GM21786 (cell line): ENCODE results near the gene PACC1.
"Not testable (repeated sequence)": the region's sequence is repeated elsewhere in the genome, so short reads cannot be mapped to it uniquely, and the experiment has no call there.

Experiments
- ATAC-seq: cut with Tn5 transposase; IDR thresholded peaks from one replicate; pipeline ENCODE4 v1.9.1; 2021; ENCODE audit not compliant: unreplicated experiment

The PACC1 gene

DNA sequence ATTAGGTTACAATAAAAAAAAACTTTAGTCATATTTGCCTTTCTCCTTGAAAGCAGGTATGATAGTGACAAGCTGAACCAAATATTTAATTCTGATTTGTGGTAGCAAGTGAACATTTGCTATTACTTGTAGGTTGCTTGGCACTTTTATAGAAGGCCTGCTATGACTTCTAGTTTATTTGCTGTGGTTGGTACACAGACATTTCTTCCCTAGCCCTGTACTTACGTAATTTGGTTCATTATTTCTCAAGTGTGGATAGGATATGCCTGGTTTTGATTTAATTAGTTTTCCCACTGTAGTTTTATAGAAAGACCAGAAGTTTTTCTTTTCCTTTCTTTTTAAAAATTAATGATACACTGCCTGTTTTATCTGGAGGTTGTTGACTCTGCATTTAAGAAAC lies 73.6 kb downstream of the PACC1 start:
- no peak for ATAC-seq

DNA sequence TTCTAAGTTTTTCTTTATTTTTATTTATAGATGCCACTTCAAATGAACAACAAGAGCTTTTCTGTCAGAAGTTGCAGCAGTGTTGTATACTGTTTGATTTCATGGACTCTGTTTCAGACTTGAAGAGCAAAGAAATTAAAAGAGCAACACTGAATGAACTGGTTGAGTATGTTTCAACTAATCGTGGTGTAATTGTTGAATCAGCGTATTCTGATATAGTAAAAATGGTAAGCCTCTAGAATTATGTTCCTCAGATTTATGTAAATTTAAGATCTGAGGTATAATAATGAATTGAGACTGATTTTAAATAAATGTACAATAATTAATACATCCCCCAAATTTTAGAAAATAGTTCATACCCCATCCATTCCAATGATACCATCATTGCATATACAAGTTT lies 85.6 kb downstream of the PACC1 start:
- ATAC-seq: no peak

DNA sequence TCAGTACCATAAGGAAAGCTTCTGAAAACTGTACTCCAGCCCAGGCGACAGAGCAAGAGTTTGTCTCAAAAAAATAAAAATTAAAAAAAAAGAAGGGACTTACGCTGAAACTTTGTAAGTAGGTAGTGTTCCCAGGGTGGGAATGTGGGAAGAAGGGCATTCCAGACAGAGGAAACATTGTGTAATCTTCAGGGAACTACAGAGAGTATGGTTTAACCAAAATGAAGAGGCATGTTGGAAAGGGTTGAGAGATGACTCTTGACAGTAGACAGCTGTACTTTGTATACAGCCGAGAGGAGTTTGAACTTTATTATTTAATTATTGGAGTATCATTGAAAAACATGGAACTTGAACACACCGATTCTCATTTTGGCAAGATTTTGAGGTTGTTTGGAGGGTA lies 86.4 kb downstream of the PACC1 start:
- no peak for ATAC-seq

DNA sequence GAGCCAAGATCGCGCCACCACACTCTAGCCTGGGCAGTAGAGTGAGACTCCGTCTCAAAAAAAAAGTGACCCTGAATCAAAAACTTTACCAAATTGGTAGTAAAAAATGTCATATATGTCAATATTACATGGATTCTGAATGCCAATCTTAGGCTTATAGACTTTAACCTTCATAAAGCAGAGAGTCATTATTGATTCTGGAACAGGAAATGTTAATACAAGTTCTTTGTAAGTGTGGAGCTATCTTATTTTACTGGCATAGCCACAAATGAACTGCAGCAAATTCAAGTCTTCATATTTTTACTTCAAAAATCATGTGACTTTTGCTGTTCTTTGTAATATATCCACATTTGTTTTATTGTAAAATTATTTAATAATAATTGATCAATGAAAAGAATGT lies 88.1 kb downstream of the PACC1 start:
- ATAC-seq: no peak

DNA sequence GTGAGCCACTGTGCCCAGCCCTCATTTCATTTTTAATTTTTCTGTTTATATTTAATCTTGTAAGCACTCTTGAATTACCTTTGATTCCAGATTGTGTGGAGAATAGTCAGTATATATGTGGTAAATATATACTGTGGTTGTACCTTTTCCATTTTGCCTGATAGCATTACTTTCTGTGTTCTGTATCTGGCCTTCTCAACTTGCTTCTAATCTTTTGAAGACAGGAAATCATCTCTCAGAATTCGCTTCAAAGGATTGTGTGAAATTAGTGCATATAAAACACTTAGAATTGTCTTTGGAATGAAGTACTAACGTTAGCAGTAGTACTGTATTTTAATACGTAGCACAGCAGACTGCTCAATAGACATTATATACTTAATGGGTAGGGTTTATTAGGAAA lies 91.6 kb downstream of the PACC1 start:
- ATAC-seq: no peak

DNA sequence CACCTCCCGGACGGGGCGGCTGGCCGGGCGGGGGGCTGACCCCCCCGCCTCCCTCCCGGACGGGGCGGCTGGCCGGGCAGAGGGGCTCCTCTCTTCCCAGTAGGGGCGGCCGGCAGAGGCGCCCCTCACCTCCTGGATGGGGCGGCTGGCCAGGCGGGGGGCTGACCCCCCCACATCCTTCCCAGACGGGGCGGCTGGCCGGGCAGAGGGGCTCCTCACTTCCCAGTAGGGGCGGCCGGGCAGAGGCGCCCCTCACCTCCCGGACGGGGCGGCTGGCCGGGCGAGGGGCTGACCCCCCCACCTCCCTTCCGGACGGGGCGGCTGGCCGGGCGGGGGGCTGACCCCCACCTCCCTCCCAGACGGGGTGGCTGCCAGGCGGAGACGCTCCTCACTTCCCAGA lies 93.7 kb downstream of the PACC1 start:
- ATAC-seq: not testable (repeated sequence)

DNA sequence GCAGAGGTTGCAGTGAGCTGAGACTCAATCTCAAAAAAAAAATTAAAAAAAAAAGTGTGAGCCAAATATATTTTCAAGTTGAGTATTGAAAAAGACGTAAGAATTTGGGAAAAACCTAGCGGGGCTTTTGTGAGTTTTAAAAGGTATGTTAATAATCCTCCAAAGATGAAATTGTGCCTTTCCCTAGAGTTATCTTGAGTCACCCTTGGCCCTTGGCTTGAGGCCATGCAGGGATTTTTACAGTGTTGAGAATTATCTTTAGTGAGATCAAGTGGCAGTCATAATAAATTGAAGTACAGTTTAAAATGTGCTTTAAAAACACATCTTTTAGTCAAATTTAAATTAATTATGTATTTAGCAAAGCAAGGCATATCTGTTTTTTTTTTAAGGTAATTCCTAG lies 96.8 kb downstream of the PACC1 start:
- no peak for ATAC-seq

DNA sequence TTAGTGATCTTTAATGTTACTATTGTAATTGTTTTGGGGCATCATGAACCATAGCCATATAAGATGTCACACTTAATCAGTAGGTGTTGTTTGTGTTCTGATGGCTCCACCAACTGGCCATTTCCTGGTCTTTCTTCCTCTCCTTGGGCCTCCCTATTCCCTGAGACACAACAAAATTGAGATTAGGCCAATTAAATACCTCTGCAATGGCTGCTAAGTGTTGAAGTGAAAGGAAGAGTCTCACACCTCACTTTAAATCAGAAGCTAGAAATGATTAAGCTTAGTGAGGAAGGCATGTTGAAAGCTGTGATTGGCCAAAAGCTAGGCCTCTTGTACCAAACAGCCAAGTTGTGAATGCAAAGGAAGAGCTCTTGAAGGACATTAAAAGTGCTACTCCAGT lies 98.8 kb downstream of the PACC1 start:
- ATAC-seq: no peak

DNA sequence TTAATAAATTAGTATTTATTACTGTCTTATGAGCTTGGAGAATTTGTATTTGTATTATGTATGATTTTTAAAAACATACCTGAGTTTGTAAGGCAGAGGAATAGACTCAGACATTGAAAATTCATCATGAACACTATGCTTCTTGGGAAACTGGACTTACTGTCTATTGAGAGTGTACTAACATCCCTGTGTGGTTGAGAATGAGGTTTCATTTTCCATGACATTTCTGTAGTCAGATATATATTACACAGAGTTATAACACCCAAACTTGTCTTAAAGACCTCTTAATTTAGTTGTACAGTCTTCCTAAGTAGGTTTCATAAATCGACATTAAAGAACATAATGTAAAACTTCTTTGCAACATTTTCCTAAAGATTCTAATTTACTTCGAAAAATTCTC lies 99.5 kb downstream of the PACC1 start:
- no peak for ATAC-seq
